Rectal smooth muscle tissue (tissue), 1 donor: ENCODE results near the gene CD96.

Experiments used
- H3K27ac ChIP-seq: one replicate; pipeline ENCODE4 v1.7.0; 2013; ENCODE audit warnings: low read depth, low read length, inconsistent platforms
- H3K27me3 ChIP-seq: one replicate; pipeline ENCODE4 v1.7.0; 2013; ENCODE audit warnings: low read length; ENCODE audit not compliant: control insufficient read depth, insufficient read depth
- H3K36me3 ChIP-seq: one replicate; pipeline ENCODE4 v1.7.0; 2013; ENCODE audit warnings: low read length; ENCODE audit not compliant: control insufficient read depth, insufficient read depth
- H3K4me1 ChIP-seq: one replicate; pipeline ENCODE4 v1.7.0; 2013; ENCODE audit warnings: low read length; ENCODE audit not compliant: control insufficient read depth, insufficient read depth
- H3K4me3 ChIP-seq: one replicate; pipeline ENCODE4 v1.7.0; 2013; ENCODE audit warnings: low read length
- H3K9ac ChIP-seq: one replicate; pipeline ENCODE4 v1.7.0; 2013; ENCODE audit warnings: low read length

CD96 gene

DNA sequence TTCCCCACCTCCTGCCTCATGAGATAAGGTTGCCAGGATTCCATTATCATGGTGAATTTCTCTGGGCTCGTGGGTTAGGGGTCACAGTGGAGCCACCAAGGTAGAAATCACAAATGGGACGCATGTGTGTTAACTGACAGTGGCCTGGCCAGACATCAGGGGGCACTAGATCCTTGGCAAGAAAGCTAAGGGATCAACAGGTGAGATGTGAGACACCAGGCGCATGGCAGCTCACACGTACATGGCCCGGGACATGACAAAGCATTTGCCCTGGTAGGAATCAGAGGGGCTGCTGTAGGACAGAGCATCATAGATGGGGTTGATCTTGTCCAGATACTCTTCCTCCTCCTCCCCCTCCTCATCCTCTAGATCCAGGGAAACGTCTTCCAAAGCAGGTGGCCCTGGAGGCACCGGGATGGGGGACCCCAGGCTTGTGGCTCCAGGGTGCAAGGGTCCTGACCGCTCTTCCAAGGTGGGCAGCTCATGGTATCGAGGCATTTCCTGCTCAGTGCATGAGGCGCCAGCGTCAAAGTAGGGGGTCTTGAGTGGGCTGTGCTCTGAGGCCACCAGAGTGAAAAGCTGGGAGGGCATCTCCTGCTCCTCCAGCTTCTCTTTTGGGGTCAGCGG lies 28.5 kb downstream of the CD96 start:
- no peaks in the 10 kb centered on the region for H3K4me1 ChIP-seq
- H3K36me3 ChIP-seq, result no peaks in the 10 kb centered on the region
- H3K9ac ChIP-seq, result no peak overlapping the region
- no peak overlapping the region for H3K27ac ChIP-seq
- H3K27me3 ChIP-seq, result no peaks in the 10 kb centered on the region
- no peak overlapping the region for H3K4me3 ChIP-seq

DNA sequence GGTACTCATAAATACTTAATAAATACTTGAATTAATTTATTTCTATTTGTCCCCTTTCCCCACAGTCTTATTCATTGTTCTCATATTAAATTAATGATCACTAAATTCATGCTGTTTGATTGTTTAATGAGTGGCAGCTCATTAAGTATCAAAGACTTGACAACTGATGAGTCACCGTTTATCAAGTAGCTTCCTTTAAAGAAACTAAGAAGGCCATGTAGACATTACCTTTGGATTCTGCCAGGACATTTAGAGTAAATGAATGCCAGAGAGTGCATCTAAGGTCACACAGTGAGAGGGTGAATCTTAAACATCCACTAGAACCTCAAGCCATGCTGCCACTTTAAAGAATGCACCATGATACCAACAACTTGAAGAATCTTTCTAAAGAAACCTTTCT lies 29.3 kb downstream of the CD96 start:
- H3K9ac ChIP-seq, result no peak overlapping the region
- no peak overlapping the region for H3K27ac ChIP-seq
- H3K4me1 ChIP-seq, result no peaks in the 10 kb centered on the region
- H3K36me3 ChIP-seq, result no peaks in the 10 kb centered on the region
- H3K4me3 ChIP-seq, result no peak overlapping the region
- H3K27me3 ChIP-seq, result no peaks in the 10 kb centered on the region

DNA sequence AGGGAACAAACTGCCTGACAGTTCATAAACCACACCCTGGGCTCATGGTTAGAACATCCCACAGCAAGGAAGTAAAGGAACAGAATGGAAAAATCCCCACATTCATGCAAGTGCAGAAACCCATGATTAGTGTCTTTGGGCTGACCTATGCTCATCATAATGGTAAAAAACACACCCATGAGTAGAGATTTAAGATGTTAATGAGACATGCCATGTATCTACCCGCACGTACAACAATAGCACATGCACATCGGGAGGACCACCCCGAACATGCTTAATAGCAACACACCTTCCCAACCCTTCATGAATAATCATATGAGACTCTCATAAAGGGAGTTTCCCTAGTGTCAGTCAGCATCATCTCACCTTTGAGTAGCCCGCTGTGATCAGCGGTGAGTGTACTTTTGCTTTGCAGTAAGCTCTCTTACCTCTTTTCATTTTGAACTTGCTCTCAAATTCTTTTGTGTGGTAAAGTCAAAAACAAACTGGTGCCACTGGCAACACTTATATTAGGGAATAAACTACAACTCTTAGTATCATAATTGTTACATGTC lies 30.0 kb downstream of the CD96 start:
- Histone ChIP-seq H3K27me3 (no peaks in the 10 kb centered on the region), H3K4me1 (no peaks in the 10 kb centered on the region), H3K36me3 (no peaks in the 10 kb centered on the region)

DNA sequence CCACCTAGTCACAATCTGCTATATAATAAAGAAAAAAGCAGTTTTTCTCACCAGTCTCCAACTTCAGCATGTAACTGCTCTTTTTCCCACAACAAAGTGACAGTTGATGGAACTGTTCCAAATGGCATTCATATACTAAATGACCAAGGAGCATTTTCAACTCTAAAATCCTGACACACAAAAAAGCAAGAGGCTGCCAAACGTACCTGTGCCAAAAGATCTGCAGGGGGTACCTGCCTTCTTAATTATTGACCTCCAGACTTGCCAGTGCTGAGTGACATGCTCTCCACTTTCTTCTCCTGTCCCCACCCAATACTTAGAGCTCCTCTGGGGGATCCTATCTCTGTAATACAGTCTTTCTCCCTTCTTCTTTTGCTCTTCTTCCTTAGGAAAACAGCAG lies 35.1 kb downstream of the CD96 start:
- no peaks in the 10 kb centered on the region for H3K36me3 ChIP-seq
- H3K4me1 ChIP-seq, result no peaks in the 10 kb centered on the region
- H3K27ac ChIP-seq, result no peak overlapping the region
- H3K4me3 ChIP-seq, result no peak overlapping the region
- H3K27me3 ChIP-seq, result no peaks in the 10 kb centered on the region
- no peak overlapping the region for H3K9ac ChIP-seq

More for the DNA sequence above, 30.0 kb downstream of the CD96 start:
- H3K27ac ChIP-seq, result no peak overlapping the region
- H3K9ac ChIP-seq, result no peak overlapping the region
- no peak overlapping the region for H3K4me3 ChIP-seq

DNA sequence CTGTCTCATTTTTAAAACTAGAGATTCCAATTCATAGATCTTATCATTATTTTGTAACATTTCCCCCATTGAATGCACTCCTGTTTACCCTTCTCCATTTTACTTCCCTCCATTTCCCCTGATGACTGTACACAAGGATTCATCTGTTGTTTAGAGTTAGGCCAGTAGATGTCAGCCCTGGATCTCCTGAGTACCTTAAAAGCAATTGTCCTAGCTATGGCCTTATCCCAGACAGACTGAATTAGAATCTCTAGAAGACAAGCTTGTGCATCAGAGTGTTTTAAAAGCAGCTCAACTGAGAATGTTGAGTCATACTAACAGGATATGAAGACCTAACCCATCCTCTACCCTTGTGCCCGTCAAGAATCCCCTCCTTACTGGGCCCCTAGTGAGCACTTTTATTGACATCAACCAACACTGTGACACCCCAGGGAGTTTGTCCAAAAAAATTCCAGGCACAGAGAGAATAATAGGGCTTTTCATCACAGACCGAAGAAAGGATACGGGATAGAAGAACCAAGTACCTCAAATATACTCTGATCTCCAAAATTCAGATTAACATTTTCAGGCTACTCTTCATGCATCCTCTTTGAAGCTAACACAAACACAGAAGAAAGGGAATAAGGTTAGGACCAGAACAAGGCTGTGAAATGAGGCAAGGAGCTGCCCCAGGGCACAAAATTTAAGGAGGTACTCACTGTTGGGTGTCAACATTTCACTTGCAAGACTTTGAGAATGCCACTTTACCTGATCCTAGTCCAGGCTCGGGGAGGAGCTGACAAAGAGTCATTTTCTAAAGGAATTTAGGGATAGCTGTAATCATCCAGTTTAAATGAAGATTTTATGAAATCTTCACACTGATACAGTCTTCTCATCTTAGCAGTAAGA lies 36.0 kb downstream of the CD96 start:
- no peaks in the 10 kb centered on the region for H3K27me3 ChIP-seq
- no peaks in the 10 kb centered on the region for H3K4me1 ChIP-seq
- no peaks in the 10 kb centered on the region for H3K36me3 ChIP-seq
- H3K9ac ChIP-seq, result no peak overlapping the region
- no peak overlapping the region for H3K4me3 ChIP-seq
- no peak overlapping the region for H3K27ac ChIP-seq

DNA sequence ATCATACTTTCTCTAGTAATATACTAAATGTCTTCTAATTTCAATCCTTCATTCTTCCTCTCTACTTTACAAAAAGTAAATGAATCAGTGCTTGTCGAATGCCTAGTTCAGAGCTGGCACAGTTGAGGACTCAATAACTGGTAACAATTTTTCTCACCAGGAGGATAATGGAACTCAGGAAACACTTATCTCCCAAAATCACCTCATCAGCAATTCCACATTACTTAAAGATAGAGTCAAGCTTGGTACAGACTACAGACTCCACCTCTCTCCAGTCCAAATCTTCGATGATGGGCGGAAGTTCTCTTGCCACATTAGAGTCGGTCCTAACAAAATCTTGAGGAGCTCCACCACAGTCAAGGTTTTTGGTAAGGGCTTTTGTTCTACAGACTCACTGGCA lies 36.9 kb downstream of the CD96 start:
- no peaks in the 10 kb centered on the region for H3K36me3 ChIP-seq
- no peak overlapping the region for H3K27ac ChIP-seq
- no peak overlapping the region for H3K4me3 ChIP-seq
- H3K4me1 ChIP-seq, result no peaks in the 10 kb centered on the region
- H3K9ac ChIP-seq, result no peak overlapping the region
- no peaks in the 10 kb centered on the region for H3K27me3 ChIP-seq

DNA sequence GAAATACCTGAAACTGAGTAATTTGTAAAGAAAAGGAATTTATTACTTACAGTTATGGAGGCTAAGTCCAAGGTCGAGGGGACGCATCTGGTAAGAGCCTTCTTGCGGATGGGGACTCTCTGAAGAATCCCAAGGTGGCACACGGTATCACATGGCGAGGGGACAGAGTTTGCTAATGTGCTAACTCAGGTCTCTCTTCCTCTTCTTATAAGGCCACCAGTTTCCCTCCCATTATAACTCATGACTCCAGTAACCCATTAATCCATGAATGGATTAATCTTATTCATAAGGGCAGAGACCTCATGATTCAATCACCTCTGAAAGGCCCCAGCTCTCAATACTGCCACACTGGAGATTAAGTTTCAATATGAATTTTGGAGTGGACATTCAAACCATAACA lies 37.5 kb downstream of the CD96 start:
- H3K27me3 ChIP-seq, result no peaks in the 10 kb centered on the region
- H3K4me3 ChIP-seq, result no peak overlapping the region
- H3K27ac ChIP-seq, result no peak overlapping the region
- H3K4me1 ChIP-seq, result no peaks in the 10 kb centered on the region
- H3K36me3 ChIP-seq, result no peaks in the 10 kb centered on the region
- H3K9ac ChIP-seq, result no peak overlapping the region

DNA sequence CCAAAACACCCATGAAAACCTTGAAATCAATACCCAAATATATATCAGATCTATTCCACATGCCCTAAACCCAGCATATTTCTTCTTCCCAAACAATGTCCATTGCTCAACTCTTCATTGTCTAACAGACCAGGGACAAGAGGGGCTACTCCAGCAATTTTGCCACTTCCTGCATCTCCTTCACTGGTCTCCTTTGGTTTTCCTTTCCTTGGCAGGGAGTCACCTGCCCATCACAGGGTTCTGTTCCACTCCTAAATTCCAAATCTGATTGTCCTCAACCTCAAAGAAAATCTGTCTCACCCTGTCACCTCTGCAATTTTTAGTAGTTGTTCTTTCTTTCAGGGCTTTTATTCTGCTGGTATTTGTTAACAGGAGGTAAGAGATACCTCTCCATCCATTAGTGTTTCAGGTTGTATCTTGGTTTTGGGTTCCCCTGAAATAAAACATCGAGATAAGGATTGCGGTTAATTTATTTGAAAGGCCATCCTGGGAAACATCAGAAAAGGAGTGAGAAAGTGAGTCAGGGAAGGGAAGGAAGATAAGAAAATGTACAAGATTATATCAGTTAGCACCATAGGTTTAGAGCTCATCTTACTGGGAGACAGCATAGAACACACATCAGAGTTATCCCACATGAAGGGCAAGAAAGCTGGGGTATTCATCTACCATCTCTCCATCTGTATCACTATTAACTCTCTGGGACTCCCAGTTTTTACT lies 39.6 kb downstream of the CD96 start:
- Histone ChIP-seq H3K9ac (no peak overlapping the region), H3K36me3 (no peaks in the 10 kb centered on the region), H3K4me1 (no peaks in the 10 kb centered on the region), H3K27me3 (no peaks in the 10 kb centered on the region), H3K4me3 (no peak overlapping the region), H3K27ac (no peak overlapping the region)

DNA sequence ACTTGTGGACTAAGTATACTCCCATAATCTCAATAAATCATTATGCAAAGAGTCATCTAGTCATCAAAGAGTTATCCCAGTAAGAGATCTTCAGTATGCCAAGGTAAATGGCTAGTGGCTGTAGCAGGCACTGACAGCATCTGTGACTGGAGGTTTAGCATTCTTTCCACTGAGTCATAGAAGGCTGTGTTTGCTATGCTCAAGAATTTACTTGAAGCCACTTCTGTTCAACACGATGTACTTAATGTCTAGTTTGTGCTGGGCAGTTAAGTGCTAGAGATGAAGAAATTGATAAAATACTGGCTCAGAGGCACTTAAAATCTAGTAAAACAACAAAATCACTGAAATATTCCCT lies 40.1 kb downstream of the CD96 start:
- no peak overlapping the region for H3K4me3 ChIP-seq
- no peaks in the 10 kb centered on the region for H3K36me3 ChIP-seq
- H3K27ac ChIP-seq, result no peak overlapping the region
- no peak overlapping the region for H3K9ac ChIP-seq
- H3K4me1 ChIP-seq, result no peaks in the 10 kb centered on the region
- H3K27me3 ChIP-seq, result no peaks in the 10 kb centered on the region

DNA sequence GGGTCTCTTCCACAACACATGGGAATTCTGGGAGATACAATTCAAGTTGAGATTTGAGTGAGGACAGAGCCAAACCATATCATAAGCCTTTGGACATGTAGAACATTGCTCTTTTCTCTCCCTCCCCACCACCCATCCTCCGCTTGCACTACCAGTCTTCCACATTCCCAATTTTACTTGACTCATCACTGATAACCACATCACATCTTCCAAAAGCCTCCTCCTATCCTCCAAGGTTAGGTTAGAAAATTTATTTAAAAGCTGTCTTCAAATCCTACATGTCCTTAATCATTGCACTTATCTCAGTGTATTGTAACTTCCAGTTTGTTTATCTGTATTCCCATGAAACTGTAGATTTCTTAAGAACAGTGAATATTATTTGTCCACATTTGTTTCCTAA lies 42.7 kb downstream of the CD96 start:
- Histone ChIP-seq H3K4me3 (no peak overlapping the region), H3K27me3 (no peaks in the 10 kb centered on the region), H3K9ac (no peak overlapping the region), H3K4me1 (no peaks in the 10 kb centered on the region), H3K27ac (no peak overlapping the region), H3K36me3 (no peaks in the 10 kb centered on the region)

DNA sequence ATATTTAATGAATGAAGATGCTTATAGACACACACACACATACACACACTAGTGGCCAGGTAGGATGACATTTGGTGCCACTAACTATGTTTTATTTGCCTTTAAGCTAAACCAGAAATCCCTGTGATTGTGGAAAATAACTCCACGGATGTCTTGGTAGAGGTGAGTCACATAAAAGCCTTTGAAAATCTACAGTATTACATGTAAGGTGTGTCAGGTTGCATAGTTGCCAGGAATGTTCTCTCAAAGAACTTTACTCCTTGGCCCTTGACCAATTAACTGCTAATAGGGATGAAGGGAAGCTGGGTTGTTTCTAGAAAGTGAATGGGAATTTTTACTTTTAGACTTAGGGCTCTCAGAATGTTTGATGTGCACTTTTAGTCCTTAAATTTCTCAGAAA lies 43.2 kb downstream of the CD96 start:
- Histone ChIP-seq H3K4me3 (no peak overlapping the region), H3K9ac (no peak overlapping the region), H3K27ac (no peak overlapping the region), H3K4me1 (no peaks in the 10 kb centered on the region), H3K27me3 (no peaks in the 10 kb centered on the region), H3K36me3 (no peaks in the 10 kb centered on the region)

DNA sequence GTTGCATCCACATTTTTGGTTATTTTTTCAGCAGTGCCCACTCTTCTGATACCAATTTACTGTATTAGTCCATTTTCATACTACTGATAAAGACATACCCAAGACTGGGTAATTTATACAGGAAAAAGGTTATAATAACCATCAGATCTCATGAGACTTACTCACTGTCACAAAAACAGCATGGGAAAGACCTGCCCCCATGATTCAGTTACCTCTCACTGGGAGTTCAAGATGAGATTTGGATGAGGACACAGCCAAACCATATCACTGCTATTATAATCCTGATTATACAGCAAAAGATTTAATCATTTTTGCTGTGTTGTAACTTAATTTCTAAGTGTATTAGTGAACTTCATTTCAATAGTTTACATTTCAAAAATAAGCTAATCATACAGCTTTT lies 46.5 kb downstream of the CD96 start:
- Histone ChIP-seq H3K4me3 (no peak overlapping the region), H3K4me1 (no peaks in the 10 kb centered on the region), H3K9ac (no peak overlapping the region), H3K27me3 (no peaks in the 10 kb centered on the region), H3K36me3 (no peaks in the 10 kb centered on the region), H3K27ac (no peak overlapping the region)
